HCT116 (cell line): ENCODE measurements around the gene ARAP1. TPM values are rescaled to one million over a fixed set of nuclear protein-coding genes. Genes with fewer than 3 reads are reported as not detected.

Source experiments
- CEBPB ChIP-seq: IDR thresholded peaks from 2 replicates; pipeline ENCODE4 v1.6.1; 2012; ENCODE audit warnings: low read depth
- EGR1 ChIP-seq: IDR thresholded peaks from 2 replicates; pipeline ENCODE4 v1.6.1; 2012; ENCODE audit warnings: low read depth
- EZH2 ChIP-seq: fragments of 200-600 bp; sonication (generic); IDR thresholded peaks from 2 replicates; pipeline ENCODE4 v1.6.1; 2017; ENCODE audit warnings: antibody characterized with exemption, mixed run types
- EZH2phosphoT487 ChIP-seq: fragments of 200-600 bp; IDR thresholded peaks from 2 replicates; pipeline ENCODE4 v1.6.1; 2018; ENCODE audit warnings: antibody characterized with exemption, borderline replicate concordance
- POLR2A ChIP-seq: IDR thresholded peaks from 2 replicates; pipeline ENCODE4 v1.7.0; 2011; ENCODE audit warnings: borderline replicate concordance; ENCODE audit not compliant: insufficient read depth, insufficient read length; ENCODE audit errors: extremely low read depth
- POLR2AphosphoS5 ChIP-seq: IDR thresholded peaks from 2 replicates; pipeline ENCODE4 v1.6.1; 2011; ENCODE audit warnings: mild to moderate bottlenecking, low read depth, low read length, moderate library complexity
- RAD21 ChIP-seq: IDR thresholded peaks from 2 replicates; pipeline ENCODE4 v1.6.1; 2012; ENCODE audit warnings: low read depth, mild to moderate bottlenecking
- SP1 ChIP-seq: IDR thresholded peaks from 2 replicates; pipeline ENCODE4 v1.6.1; 2012; ENCODE audit warnings: low read depth
- SRF ChIP-seq: IDR thresholded peaks from 2 replicates; pipeline ENCODE4 v1.6.1; 2012; ENCODE audit warnings: low read depth
- TCF7L2 ChIP-seq: IDR thresholded peaks from 2 replicates; pipeline ENCODE4 v1.7.0; 2011; ENCODE audit warnings: borderline replicate concordance, inconsistent platforms; ENCODE audit not compliant: insufficient read depth, insufficient read length; ENCODE audit errors: extremely low read depth
- ZNF274 ChIP-seq: fragments of 200-500 bp; sonication (Bioruptor generic); IDR thresholded peaks from 2 replicates; pipeline ENCODE4 v1.6.1; 2014; ENCODE audit warnings: mild to moderate bottlenecking, low read depth, low read length, inconsistent platforms
- total RNA-seq: library from RNA; stranded (reverse); gene quantifications from one replicate; pipeline ENCODE4 v1.2.1, GENCODE V29; 2021; ENCODE audit not compliant: unreplicated experiment
- TF ChIP-seq, protein P1 (sequence below): IDR thresholded peaks from 2 replicates; pipeline ENCODE4 v1.6.1; 2012; ENCODE audit warnings: low read depth
- TF ChIP-seq, protein P2 (sequence below): IDR thresholded peaks from 2 replicates; pipeline ENCODE4 v1.6.1; 2012
- TF ChIP-seq, protein P3 (sequence below): IDR thresholded peaks from 2 replicates; pipeline ENCODE4 v1.6.1; 2012

Gene ARAP1
- total RNA-seq, 1 experiment from 2014 or later: 57.4 TPM

DNA sequence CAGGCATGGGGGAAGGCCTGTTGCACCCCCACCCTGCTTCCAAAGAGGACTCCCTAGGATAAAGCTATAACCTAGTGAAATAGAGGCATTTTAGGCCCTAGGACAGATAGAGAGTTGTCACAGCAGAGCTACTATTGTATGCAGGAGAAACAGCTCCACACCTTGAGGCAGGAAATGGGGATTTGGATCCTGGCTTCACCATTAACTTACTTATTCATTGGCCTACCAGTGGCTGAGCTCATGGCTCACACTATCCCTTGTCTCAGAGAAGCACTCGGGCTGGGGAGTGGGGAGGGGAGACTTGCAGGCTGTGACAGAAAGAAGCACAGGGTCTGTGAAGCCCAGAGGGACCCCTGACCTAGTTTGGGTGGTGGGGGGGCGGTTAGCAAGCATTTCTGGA lies 77.0 kb downstream of the ARAP1 start (continued):
- TF ChIP-seq, protein P1, sequence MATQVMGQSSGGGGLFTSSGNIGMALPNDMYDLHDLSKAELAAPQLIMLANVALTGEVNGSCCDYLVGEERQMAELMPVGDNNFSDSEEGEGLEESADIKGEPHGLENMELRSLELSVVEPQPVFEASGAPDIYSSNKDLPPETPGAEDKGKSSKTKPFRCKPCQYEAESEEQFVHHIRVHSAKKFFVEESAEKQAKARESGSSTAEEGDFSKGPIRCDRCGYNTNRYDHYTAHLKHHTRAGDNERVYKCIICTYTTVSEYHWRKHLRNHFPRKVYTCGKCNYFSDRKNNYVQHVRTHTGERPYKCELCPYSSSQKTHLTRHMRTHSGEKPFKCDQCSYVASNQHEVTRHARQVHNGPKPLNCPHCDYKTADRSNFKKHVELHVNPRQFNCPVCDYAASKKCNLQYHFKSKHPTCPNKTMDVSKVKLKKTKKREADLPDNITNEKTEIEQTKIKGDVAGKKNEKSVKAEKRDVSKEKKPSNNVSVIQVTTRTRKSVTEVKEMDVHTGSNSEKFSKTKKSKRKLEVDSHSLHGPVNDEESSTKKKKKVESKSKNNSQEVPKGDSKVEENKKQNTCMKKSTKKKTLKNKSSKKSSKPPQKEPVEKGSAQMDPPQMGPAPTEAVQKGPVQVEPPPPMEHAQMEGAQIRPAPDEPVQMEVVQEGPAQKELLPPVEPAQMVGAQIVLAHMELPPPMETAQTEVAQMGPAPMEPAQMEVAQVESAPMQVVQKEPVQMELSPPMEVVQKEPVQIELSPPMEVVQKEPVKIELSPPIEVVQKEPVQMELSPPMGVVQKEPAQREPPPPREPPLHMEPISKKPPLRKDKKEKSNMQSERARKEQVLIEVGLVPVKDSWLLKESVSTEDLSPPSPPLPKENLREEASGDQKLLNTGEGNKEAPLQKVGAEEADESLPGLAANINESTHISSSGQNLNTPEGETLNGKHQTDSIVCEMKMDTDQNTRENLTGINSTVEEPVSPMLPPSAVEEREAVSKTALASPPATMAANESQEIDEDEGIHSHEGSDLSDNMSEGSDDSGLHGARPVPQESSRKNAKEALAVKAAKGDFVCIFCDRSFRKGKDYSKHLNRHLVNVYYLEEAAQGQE: no peak
- TF ChIP-seq EZH2 (no peak), EZH2phosphoT487 (no peak), RAD21 (no peak), SRF (no peak), TCF7L2 (no peak), CEBPB (no peak), POLR2A (no peak), ZNF274 (no peak), EGR1 (no peak), SP1 (no peak), POLR2AphosphoS5 (no peak)
- TF ChIP-seq, protein P2, sequence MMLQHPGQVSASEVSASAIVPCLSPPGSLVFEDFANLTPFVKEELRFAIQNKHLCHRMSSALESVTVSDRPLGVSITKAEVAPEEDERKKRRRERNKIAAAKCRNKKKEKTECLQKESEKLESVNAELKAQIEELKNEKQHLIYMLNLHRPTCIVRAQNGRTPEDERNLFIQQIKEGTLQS: no peak
- TF ChIP-seq, protein P3, sequence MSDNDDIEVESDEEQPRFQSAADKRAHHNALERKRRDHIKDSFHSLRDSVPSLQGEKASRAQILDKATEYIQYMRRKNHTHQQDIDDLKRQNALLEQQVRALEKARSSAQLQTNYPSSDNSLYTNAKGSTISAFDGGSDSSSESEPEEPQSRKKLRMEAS: no peak
